ENCODE results near the gene ARSA. TPM values are rescaled to one million over a fixed set of nuclear protein-coding genes. Genes with fewer than 3 reads are reported as not detected.

ARSA gene
- polyA plus RNA-seq, 2 of the 4 experiments (the other 2 are of a cell fraction) = 7.7 to 19.5 TPM

DNA sequence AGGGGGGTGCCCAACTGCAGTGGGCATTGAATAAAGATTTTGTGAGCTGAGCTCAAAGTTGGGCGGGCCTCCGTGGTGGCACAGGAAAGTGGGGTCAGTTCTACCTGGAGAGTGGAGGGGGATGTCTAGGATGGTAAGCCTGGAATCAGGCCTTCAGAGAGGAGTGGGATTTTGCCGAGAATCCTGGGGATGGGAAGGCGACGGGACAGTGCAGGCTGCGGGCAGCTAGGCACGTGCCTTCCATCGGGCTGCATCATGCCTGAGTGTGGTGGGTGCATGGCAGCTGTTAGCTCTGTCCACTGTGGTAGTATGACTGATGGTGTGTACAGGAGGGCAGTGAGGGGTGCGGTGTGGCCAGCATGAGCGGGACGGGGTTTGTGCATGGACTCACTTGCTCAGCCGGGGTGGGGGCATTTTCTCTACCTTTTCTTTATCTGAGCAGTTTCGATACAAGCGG lies 48.3 kb upstream of the ARSA start:
- Histone ChIP-seq H3K4me1 (0 out of 3 replicates have a peak, but pooled peaks cover 6% of the 10 kb centered on the region), H3K9me3 (no peaks in the 10 kb centered on the region), H3K27ac (no peak overlapping the region), H3K4me3 (no peak overlapping the region), H3K4me2 (no peak overlapping the region)
- 93% methylated on average over 14 of the region's 14 CpGs for WGBS (ENCODE audit: missing lambda C conversion rate)
- DNase-seq (ENCODE audit: low read depth in 1 of 2, low spot score in 1 of 2) (no peak), FAIRE-seq (no peak), ATAC-seq (no peak)
- TF ChIP-seq CEBPB (IDR thresholded peaks at IDR 0.05) (no peak), BHLHE40 (IDR thresholded peaks at IDR 0.05; ENCODE audit: low read depth, low read length) (no peak), RCOR1 (IDR thresholded peaks at IDR 0.05; ENCODE audit: low read depth, low read length) (no peak), MAZ (IDR thresholded peaks at IDR 0.05; ENCODE audit: borderline replicate concordance, low read depth, low read length) (no peak), CBX8 (IDR thresholded peaks at IDR 0.05) (no peak), NPAS2 (CRISPR knock-in tag; IDR thresholded peaks at IDR 0.05; ENCODE audit: borderline replicate concordance) (no peak), ZC3H11A (IDR thresholded peaks at IDR 0.05) (no peak), SMC3 (IDR thresholded peaks at IDR 0.05) (no peak), SREBF2 (IDR thresholded peaks at IDR 0.05) (no peak), TFCP2L1 (CRISPR knock-in tag; IDR thresholded peaks at IDR 0.05) (no peak), ZNF302 (CRISPR knock-in tag; IDR thresholded peaks at IDR 0.05) (no peak)
- TF ChIP-seq, protein P1, sequence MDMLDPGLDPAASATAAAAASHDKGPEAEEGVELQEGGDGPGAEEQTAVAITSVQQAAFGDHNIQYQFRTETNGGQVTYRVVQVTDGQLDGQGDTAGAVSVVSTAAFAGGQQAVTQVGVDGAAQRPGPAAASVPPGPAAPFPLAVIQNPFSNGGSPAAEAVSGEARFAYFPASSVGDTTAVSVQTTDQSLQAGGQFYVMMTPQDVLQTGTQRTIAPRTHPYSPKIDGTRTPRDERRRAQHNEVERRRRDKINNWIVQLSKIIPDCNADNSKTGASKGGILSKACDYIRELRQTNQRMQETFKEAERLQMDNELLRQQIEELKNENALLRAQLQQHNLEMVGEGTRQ (IDR thresholded peaks at IDR 0.05) = no peak
- POLR2A ChIA-PET = no interaction called here
- CTCF ChIA-PET = interaction anchor here (1.2 to 1.5 kb wide), 2 partner anchors 18 to 683 kb away, joined by 3 read pairs; no protein-coding TSS in a partner anchor

DNA sequence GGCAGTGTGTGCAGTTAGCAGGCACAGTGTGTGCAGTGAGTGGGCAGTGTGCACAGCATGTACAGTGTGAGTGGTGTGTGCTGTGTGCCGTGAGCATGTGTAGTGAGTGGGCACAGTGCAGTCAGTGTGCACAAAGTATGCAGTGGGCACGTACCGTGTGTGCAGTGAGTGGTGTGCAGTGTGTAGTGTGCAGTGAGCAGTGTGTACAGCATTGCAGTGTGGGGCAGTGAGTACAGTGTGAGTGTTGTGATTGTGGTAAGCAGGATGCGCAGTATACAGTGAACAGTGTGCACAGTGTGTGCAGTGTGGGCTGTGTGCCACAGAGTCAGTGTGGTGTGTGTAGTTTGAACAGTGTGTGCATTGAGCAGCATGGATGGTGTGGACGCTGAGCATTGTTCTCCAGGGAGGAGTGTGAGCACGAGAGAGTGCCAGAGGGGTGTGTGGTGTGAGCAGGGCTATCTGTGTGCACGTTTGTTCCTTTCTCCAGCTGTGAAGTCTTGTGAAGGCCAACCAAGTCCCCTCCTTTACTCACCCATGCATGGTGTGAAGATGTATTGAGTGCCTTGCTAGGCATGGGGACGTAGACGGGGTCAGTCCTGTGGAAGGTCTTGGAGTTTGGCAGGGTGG lies 47.7 kb upstream of the ARSA start:
- TF ChIP-seq RAD21 (conservative IDR thresholded peaks at IDR 0.05 in 1 of 2, IDR thresholded peaks at IDR 0.05 in 1 of 2) (no peak), MYC (IDR thresholded peaks at IDR 0.05; ENCODE audit: borderline replicate concordance, low read length) (no peak), SMC3 (IDR thresholded peaks at IDR 0.05) (no peak), TFCP2L1 (CRISPR knock-in tag; IDR thresholded peaks at IDR 0.05) (no peak), JUN (IDR thresholded peaks at IDR 0.05) (no peak), CHD4 (IDR thresholded peaks at IDR 0.05; ENCODE audit: borderline replicate concordance) (no peak), ESRRA (IDR thresholded peaks at IDR 0.05; ENCODE audit: borderline replicate concordance, low read length) (no peak), FOSB (CRISPR knock-in tag; IDR thresholded peaks at IDR 0.05) (no peak), HOXB13 (CRISPR knock-in tag; IDR thresholded peaks at IDR 0.05; ENCODE audit: low read depth) (no peak), NR3C1 (IDR thresholded peaks at IDR 0.05) (no peak), KDM1A (IDR thresholded peaks at IDR 0.05; ENCODE audit: low read depth) (no peak), CBX2 (IDR thresholded peaks at IDR 0.05; ENCODE audit: borderline replicate concordance, low read depth) (no peak), ZFP36 (IDR thresholded peaks at IDR 0.05; ENCODE audit: borderline replicate concordance, partially characterized antibody) (no peak), MAZ (IDR thresholded peaks at IDR 0.05; ENCODE audit: borderline replicate concordance, low read depth, low read length) (no peak)
- TF ChIP-seq, protein P2, sequence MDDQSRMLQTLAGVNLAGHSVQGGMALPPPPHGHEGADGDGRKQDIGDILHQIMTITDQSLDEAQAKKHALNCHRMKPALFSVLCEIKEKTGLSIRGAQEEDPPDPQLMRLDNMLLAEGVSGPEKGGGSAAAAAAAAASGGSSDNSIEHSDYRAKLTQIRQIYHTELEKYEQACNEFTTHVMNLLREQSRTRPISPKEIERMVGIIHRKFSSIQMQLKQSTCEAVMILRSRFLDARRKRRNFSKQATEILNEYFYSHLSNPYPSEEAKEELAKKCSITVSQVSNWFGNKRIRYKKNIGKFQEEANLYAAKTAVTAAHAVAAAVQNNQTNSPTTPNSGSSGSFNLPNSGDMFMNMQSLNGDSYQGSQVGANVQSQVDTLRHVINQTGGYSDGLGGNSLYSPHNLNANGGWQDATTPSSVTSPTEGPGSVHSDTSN (IDR thresholded peaks at IDR 0.05) = no peak
- TF ChIP-seq, protein P3, sequence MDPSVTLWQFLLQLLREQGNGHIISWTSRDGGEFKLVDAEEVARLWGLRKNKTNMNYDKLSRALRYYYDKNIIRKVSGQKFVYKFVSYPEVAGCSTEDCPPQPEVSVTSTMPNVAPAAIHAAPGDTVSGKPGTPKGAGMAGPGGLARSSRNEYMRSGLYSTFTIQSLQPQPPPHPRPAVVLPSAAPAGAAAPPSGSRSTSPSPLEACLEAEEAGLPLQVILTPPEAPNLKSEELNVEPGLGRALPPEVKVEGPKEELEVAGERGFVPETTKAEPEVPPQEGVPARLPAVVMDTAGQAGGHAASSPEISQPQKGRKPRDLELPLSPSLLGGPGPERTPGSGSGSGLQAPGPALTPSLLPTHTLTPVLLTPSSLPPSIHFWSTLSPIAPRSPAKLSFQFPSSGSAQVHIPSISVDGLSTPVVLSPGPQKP (IDR thresholded peaks at IDR 0.05; ENCODE audit: low read depth, low read length) = no peak
- TF ChIP-seq, protein P4, sequence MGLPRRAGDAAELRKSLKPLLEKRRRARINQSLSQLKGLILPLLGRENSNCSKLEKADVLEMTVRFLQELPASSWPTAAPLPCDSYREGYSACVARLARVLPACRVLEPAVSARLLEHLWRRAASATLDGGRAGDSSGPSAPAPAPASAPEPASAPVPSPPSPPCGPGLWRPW (IDR thresholded peaks at IDR 0.05) = no peak
- Histone ChIP-seq H3K4me1 (0 out of 3 replicates have a peak, but pooled peaks cover 6% of the 10 kb centered on the region), H3K4me2 (peak overlapping the region; percentile 94; the same call in 2 of the 3 replicates), H3K27ac (no peak overlapping the region), H3K4me3 (peak overlapping the region; percentile 58; the same call in 2 of the 3 replicates), H3K9me3 (no peaks in the 10 kb centered on the region)
- ATAC-seq = peak; percentile 2 to 14; a peak in 3 of 6 replicates
- FAIRE-seq = no peak
- 90% methylated on average over 9 of the region's 9 CpGs for WGBS (ENCODE audit: missing lambda C conversion rate)
- ChIA-PET CTCF (interaction anchor here (0.9 to 1.5 kb wide), 2 partner anchors 15 to 682 kb away, joined by 3 read pairs; no protein-coding TSS in a partner anchor), POLR2A (no interaction called here)
- DNase-seq (ENCODE audit: low read depth in 1 of 2, low spot score in 1 of 2) = no peak
